ENCODE results near the gene DCN.

DCN gene

GRCh38 chr12:91093341-91093740 is 89.3 kb downstream of the DCN start:
- no peak for DNase-seq
- Histone ChIP-seq H3K4me3 (no peak overlapping the region), H3K27me3 (no peaks in the 10 kb centered on the region), H3K4me1 (peaks cover 0 to 2% (median 0%) of the 10 kb centered on the region in 4 donors), H3K9me3 (peaks cover 3 to 6% (median 3%) of the 10 kb centered on the region in 3 donors), H3K27ac (no peak overlapping the region), H3K36me3 (no peaks in the 10 kb centered on the region)
- no peak for TF ChIP-seq CTCF (IDR thresholded peaks at IDR 0.05)
- intact Hi-C loops (cut with DNase I; ENCODE audit: low total_unique reads) = no loop called here

- H3K36me3 ChIP-seq = no peaks in the 10 kb centered on the region
- no peak for DNase-seq
- no peak overlapping the region for H3K4me3 ChIP-seq
- H3K9me3 ChIP-seq = peaks cover 3 to 7% (median 6%) of the 10 kb centered on the region in 3 donors
- intact Hi-C loops (cut with DNase I; ENCODE audit: low total_unique reads) = no loop called here
- TF ChIP-seq CTCF (IDR thresholded peaks at IDR 0.05) = no peak
- H3K27me3 ChIP-seq = no peaks in the 10 kb centered on the region
- H3K4me1 ChIP-seq = no peaks in the 10 kb centered on the region
- no peak overlapping the region for H3K27ac ChIP-seq
Measured at GRCh38 chr12:91091916-91092715, 90.5 kb downstream of the DCN start.
